Measurements from ENCODE around the gene EXOSC5. TPM values are rescaled to one million over a fixed set of nuclear protein-coding genes. Genes with fewer than 3 reads are reported as not detected.
"Not testable (repeated sequence)": the region's sequence is repeated elsewhere in the genome, so short reads cannot be mapped to it uniquely, and the experiment has no call there.

Gene EXOSC5
- total RNA-seq, 1 donor from 2014 or later: 30.3 TPM

DNA sequence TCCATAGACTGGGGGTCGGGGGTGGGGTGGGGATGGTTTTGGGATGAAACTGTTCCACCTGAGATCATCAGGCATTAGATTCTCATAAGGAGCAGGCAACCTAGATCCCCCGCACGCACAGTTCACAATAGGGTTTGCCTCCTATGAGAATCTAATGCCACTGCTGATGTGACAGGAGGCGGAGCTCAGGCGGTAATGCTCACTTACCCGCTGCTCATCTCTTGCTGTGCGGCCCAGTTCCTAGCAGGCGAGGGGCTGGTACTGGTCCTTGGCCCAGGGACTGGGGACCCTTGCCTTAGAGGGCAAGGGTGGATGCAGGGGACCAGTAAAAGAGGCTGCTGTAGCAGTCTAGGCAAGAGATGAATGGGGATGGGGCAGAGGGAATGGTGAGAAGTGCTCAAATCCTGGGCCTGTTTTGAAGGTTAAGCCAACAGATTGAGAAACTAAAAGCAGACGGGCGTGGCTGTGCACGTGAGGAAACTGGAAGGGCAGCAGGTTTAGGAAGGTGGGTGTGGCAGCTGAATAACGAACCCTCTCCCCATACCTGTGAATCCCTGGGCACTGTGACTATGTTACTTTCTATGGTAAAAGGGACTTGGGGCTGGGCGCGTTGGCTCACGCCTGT is 44.3 kb upstream of the EXOSC5 start:
- H3K9me3 ChIP-seq: no peaks in the 10 kb centered on the region
- intact Hi-C loops (cut with DNase I): no loop called here
- TF ChIP-seq, protein P1, sequence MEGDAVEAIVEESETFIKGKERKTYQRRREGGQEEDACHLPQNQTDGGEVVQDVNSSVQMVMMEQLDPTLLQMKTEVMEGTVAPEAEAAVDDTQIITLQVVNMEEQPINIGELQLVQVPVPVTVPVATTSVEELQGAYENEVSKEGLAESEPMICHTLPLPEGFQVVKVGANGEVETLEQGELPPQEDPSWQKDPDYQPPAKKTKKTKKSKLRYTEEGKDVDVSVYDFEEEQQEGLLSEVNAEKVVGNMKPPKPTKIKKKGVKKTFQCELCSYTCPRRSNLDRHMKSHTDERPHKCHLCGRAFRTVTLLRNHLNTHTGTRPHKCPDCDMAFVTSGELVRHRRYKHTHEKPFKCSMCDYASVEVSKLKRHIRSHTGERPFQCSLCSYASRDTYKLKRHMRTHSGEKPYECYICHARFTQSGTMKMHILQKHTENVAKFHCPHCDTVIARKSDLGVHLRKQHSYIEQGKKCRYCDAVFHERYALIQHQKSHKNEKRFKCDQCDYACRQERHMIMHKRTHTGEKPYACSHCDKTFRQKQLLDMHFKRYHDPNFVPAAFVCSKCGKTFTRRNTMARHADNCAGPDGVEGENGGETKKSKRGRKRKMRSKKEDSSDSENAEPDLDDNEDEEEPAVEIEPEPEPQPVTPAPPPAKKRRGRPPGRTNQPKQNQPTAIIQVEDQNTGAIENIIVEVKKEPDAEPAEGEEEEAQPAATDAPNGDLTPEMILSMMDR (IDR thresholded peaks at IDR 0.05): no peak
- H3K27ac ChIP-seq: no peak overlapping the region
- no peaks in the 10 kb centered on the region for H3K4me1 ChIP-seq
- peaks cover 3 to 8% of the 10 kb centered on the region in 2 donors for H3K36me3 ChIP-seq
- DNase-seq (ENCODE audit: low spot score in 2 of 2): no peak
- no peak overlapping the region for H3K4me3 ChIP-seq
- H3K27me3 ChIP-seq: no peaks in the 10 kb centered on the region

DNA sequence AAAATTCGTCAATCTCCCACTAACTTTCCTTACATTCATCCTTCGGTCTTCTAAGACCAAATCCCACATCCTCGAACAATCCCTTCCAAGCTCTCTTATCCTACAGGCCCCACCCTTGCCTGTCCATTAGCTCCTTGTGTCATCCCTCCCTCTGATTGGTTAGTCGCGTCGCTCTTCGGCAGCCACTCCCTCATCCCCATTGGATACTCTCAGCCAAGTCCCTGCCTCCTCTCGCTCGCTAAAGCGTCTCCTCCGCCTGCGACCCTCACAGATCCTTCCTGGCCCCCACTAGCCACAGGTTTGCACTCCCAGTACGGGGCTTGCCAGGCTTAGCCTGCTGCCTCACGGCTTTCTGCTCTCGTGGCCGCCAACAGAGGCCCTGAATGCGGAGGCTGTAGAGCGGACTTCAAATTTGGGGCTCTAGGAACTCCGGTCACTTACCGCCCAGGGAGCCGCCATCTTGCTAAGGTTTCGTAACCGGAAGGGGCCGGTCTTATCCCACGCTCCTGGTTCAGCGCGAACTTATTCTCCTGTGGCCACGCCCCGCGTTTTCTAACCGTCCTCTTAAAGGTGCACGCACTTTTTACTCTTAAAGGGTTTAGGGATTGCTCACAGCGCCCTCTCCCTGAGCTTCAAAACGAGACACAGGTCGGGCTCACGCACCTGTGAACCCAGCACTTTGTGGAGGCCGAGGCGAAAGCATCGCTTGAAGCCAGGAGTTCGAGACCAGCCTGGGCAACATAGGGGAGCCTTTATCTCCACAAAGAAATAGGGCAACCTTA is 42.5 kb upstream of the EXOSC5 start, which contains the start of gene DMAC2:
Gene DMAC2 (minus strand): TSS at position 472 of the 782 bp plus-strand sequence. CDS start 13 bp downstream, at position 459.
- TF ChIP-seq, protein P1 (IDR thresholded peaks at IDR 0.05): peak in 2 of 3 experiments; percentile 51 to 61
- H3K27me3 ChIP-seq: no peaks in the 10 kb centered on the region
- peaks cover 13 to 16% of the 10 kb centered on the region in 2 donors for H3K36me3 ChIP-seq
- H3K27ac ChIP-seq: peak within 1 kb of the TSS; percentile 90 to 92
- intact Hi-C loops (cut with DNase I): loop anchor here (1.0 to 10.0 kb wide), 4 partner anchors 12 to 635 kb away; partner anchors contain the start of genes ARHGEF1, B3GNT8, BCKDHA and EXOSC5
- H3K9me3 ChIP-seq: no peaks in the 10 kb centered on the region
- peak within 1 kb of the TSS; percentile 66 to 78 for H3K4me3 ChIP-seq
- H3K4me1 ChIP-seq: no peaks in the 10 kb centered on the region
- DNase-seq (ENCODE audit: low spot score in 2 of 2): peak; percentile 90 to 99

DNA sequence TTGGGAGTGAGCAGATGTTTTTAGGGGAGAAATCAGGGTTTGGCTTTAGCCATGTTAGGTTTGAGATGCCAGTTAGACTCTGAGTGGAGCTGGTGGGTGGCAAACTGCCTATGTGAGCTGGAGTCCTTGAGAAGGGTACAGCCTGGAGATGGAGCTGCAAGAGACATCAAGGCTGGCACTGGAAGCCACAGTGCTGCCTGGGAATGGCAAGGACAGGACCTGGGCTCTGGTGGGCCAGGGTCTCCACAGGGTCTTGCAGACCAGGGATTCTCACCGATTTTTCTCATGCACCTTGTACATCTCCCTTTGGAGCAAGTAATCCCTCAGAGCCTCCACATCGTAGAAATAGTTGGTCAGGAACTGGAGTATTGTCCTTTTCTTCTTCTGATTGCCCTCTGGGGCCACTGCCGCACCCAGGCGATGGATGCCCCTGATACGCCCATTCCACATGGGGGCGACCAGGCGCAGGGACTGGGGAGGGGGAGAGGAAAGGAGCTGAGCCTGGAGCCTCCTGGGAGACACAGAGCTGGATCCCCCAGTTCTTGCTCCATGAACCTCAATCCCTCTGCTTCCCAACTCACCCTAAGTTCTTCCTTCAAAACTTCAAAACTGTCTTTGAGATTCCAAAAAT is 40.9 kb upstream of the EXOSC5 start:
- Histone ChIP-seq H3K4me1 (no peaks in the 10 kb centered on the region), H3K9me3 (no peaks in the 10 kb centered on the region), H3K27me3 (no peaks in the 10 kb centered on the region), H3K36me3 (peaks cover 17 to 23% of the 10 kb centered on the region in 2 donors), H3K4me3 (no peak overlapping the region), H3K27ac (no peak overlapping the region)
- DNase-seq (ENCODE audit: low spot score in 2 of 2): no peak
- intact Hi-C loops (cut with DNase I): loop anchor here (5.0 to 10.0 kb wide), 2 partner anchors 444 to 637 kb away; partner anchors contain the start of genes ARHGEF1, GRIK5 and ZNF574
- TF ChIP-seq, protein P1 (IDR thresholded peaks at IDR 0.05): no peak

DNA sequence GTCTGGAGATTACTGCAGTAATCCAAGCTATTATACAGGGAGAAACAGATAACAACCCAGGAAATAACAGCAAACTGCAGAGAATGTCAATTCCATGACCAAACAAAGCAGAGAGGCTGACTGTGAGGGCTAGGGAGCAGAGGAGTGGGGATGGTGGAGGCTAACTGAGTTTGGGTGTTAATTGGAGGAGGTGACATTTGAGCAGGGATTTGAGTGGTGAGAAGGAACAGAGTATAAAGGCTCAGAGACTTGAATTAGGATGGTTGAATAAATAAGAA is 39.5 kb upstream of the EXOSC5 start:
- DNase-seq (ENCODE audit: low spot score in 2 of 2): no peak
- Histone ChIP-seq H3K9me3 (no peaks in the 10 kb centered on the region), H3K36me3 (peaks cover 31 to 37% of the 10 kb centered on the region in 2 donors), H3K27me3 (no peaks in the 10 kb centered on the region), H3K4me1 (no peaks in the 10 kb centered on the region), H3K27ac (no peak overlapping the region), H3K4me3 (no peak overlapping the region)
- TF ChIP-seq, protein P1 (IDR thresholded peaks at IDR 0.05): no peak
- intact Hi-C loops (cut with DNase I): loop anchor here (5.0 to 10.0 kb wide), 2 partner anchors 446 to 638 kb away; partner anchors contain the start of genes ARHGEF1, GRIK5 and ZNF574

DNA sequence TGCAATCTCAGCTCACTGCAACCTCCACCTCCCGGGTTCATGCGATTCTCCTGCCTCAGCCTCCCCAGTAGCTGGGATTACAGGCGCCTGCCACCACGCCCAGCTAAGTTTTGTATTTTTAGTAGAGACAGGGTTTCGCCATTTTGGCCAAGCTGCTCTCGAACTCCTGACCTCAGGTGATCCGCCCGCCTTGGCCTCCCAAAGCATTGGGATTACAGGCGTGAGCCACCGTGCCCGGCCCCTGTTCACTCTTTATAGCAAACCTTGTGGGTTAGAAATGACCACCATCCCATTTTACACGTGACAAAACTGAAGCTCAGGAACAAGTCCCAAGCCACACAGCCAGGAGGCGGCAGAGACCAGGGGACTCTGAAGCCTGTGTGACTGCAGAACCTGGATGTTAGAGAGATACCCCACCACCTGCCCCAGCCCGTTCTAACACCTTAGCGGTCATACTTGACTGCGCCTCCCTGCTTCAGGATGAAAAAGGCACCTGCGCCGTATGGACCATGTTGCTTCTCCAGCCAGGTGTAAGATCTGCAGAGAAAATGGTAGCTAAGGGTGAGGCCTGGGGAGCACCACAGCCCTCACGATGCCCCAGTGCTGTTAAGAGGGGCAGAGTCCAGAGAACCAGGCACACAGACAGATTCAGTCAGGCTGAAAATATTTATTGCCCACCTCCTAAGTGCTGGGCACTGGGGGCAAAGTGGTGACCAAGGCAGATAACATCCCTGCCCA is 38.9 kb upstream of the EXOSC5 start:
- DNase-seq (ENCODE audit: low spot score in 2 of 2): no peak
- TF ChIP-seq, protein P1 (IDR thresholded peaks at IDR 0.05): no peak
- Histone ChIP-seq H3K36me3 (peaks cover 33 to 42% of the 10 kb centered on the region in 2 donors), H3K27me3 (no peaks in the 10 kb centered on the region), H3K9me3 (no peaks in the 10 kb centered on the region), H3K4me1 (no peaks in the 10 kb centered on the region), H3K4me3 (no peak overlapping the region), H3K27ac (no peak overlapping the region)
- intact Hi-C loops (cut with DNase I): loop anchor here (5.0 to 10.0 kb wide), 2 partner anchors 446 to 639 kb away; partner anchors contain the start of genes ARHGEF1, GRIK5 and ZNF574

DNA sequence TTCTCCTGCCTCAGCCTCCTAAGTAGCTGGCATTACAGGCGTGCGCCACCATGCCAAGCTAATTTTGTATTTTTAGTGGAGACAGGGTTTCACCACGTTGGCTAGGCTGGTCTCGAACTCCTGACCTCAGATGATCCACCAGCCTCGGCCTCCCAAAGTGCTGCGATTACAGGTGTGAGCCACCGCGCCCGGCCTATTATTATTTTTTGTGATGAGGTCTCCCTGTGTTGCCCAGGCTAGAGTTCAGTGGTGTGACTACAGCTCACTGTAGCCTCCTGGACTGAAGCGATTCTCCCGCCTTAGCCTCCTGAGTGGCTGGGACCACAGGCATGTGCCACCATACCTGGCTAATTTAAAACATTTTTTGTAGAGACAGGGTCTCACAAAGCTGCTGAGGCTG is 38.2 kb upstream of the EXOSC5 start:
- H3K27ac ChIP-seq; H3K4me3 ChIP-seq; H3K9me3 ChIP-seq; DNase-seq (ENCODE audit: low spot score in 2 of 2); H3K27me3 ChIP-seq; H3K4me1 ChIP-seq: not testable (repeated sequence)
- H3K36me3 ChIP-seq: peaks cover 33 to 46% of the 10 kb centered on the region in 2 donors
- intact Hi-C loops (cut with DNase I): loop anchor here (5.0 to 10.0 kb wide), 2 partner anchors 447 to 639 kb away; partner anchors contain the start of genes ARHGEF1, GRIK5 and ZNF574

Measured in ascending aorta (tissue), 2 donors.